H1 (cell line): ENCODE measurements around the gene POLR3GL. TPM values are rescaled to one million over a fixed set of nuclear protein-coding genes. Genes with fewer than 3 reads are reported as not detected.

Experiments
- CTCF ChIA-PET: fragments of 300-600 bp; sonication (Branson Sonifier 250); formaldehyde crosslinking; loops from one replicate; lab custom pipeline; 2021; ENCODE audit not compliant: partially characterized antibody; lab: Charles Lee
- POLR2A ChIA-PET: fragments of 300-600 bp; sonication (Branson Sonifier 250); formaldehyde crosslinking; loops from one replicate; lab custom pipeline; 2021; ENCODE audit warnings: inconsistent platforms; ENCODE audit not compliant: partially characterized antibody; lab: Charles Lee
- DNase-seq, 2 experiments: peaks; one replicate each; pipeline versions ENCODE4 v3.0.0 to v3.0.0-alpha.2; 2010 to 2022; ENCODE audit warnings: low spot score in 2 of 2, low read depth in 1 of 2, mixed read lengths in 1 of 2
- FAIRE-seq: peaks from 2 replicates; lab custom pipeline; 2011; peaks lifted over from hg19 to GRCh38; lab: Jason Lieb, UNC
- H2AFZ ChIP-seq: 2 replicates; pipeline ENCODE4 v1.8.1; 2012; ENCODE audit warnings: low read length, inconsistent platforms
- H2AK5ac ChIP-seq: 2 replicates; pipeline ENCODE4 v1.6.1; 2013; ENCODE audit warnings: low read depth, low read length
- H2BK120ac ChIP-seq: replicated peaks from 2 replicates; pipeline ENCODE3; 2013; ENCODE audit warnings: low read depth, low read length, inconsistent platforms
- H2BK12ac ChIP-seq: 2 replicates; pipeline ENCODE4 v1.6.1; 2013; ENCODE audit warnings: low read depth, low read length
- H2BK15ac ChIP-seq: 2 replicates; pipeline ENCODE4 v1.6.1; 2013; ENCODE audit warnings: low read length
- H2BK20ac ChIP-seq: 2 replicates; pipeline ENCODE4 v1.6.1; 2013; ENCODE audit warnings: low read length
- H2BK5ac ChIP-seq: 2 replicates; pipeline ENCODE4 v1.6.1; 2013; ENCODE audit warnings: low read depth, low read length
- H3K14ac ChIP-seq: 2 replicates; pipeline ENCODE4 v1.6.1; 2013; ENCODE audit warnings: inconsistent platforms; ENCODE audit not compliant: insufficient read length
- H3K18ac ChIP-seq: 2 replicates; pipeline ENCODE4 v1.6.1; 2013; ENCODE audit warnings: low read length; ENCODE audit errors: extremely low read depth
- H3K23ac ChIP-seq: 2 replicates; pipeline ENCODE4 v1.6.1; 2013; ENCODE audit warnings: inconsistent platforms; ENCODE audit not compliant: insufficient read length
- H3K23me2 ChIP-seq: 2 replicates; pipeline ENCODE4 v1.6.1; 2013; ENCODE audit warnings: low read depth, low read length
- H3K27ac ChIP-seq: 2 replicates; pipeline ENCODE4 v1.6.1; 2011; ENCODE audit warnings: low read depth, low read length, inconsistent platforms
- H3K27me3 ChIP-seq, 4 experiments: replicated peaks in 1 of 4; 1 replicate in 1 of 4; 2 replicates in 3 of 4; pipeline versions ENCODE4 v1.6.1 to v1.8.1; 2011 to 2013; ENCODE audit warnings: low read length in 3 of 4, mild to moderate bottlenecking in 3 of 4, inconsistent platforms in 2 of 4, mixed read lengths in 2 of 4, moderate library complexity in 1 of 4; ENCODE audit not compliant: control insufficient read depth in 3 of 4, insufficient read depth in 3 of 4; ENCODE audit errors: extremely low read depth in 1 of 4
- H3K36me3 ChIP-seq, 4 experiments: 2 replicates each; pipeline versions ENCODE4 v1.6.1 to v1.8.1; 2011 to 2013; ENCODE audit warnings: mild to moderate bottlenecking in 4 of 4, low read length in 3 of 4, moderate library complexity in 2 of 4, control low read depth in 1 of 4, inconsistent platforms in 1 of 4; ENCODE audit not compliant: insufficient read depth in 4 of 4, control insufficient read depth in 2 of 4
- H3K4ac ChIP-seq: replicated peaks from 2 replicates; pipeline ENCODE3; 2013; ENCODE audit warnings: low read length, low read depth, mixed read lengths, inconsistent platforms; ENCODE audit not compliant: insufficient read length
- H3K4me1 ChIP-seq, 4 experiments: replicated peaks in 1 of 4; 1 replicate in 1 of 4; 2 replicates in 3 of 4; pipeline versions ENCODE4 v1.6.1 to v1.8.1; 2011 to 2013; ENCODE audit warnings: low read length in 3 of 4, inconsistent platforms in 2 of 4, mixed read lengths in 1 of 4; ENCODE audit not compliant: insufficient read depth in 4 of 4, control insufficient read depth in 3 of 4
- H3K4me2 ChIP-seq, 2 experiments: 2 replicates each; pipeline versions ENCODE4 v1.6.1 to v1.8.1; 2011 to 2013; ENCODE audit warnings: low read depth in 2 of 2, low read length in 2 of 2, control low read depth in 1 of 2, inconsistent platforms in 1 of 2, mild to moderate bottlenecking in 1 of 2; ENCODE audit not compliant: insufficient read depth in 1 of 2
- H3K4me3 ChIP-seq, 4 experiments: fragments of 200-600, 300-600 bp in 1 of 4; sonication (generic), shearing (Covaris generic), sonication (Bioruptor Twin) in 1 of 4; 2 replicates each; pipeline versions ENCODE4 v1.5.1 to v1.8.1; 2011 to 2016; ENCODE audit warnings: low read length in 4 of 4, low read depth in 3 of 4, control low read depth in 2 of 4, inconsistent platforms in 2 of 4, mild to moderate bottlenecking in 2 of 4, mixed read lengths in 1 of 4, moderate library complexity in 1 of 4; ENCODE audit not compliant: insufficient read depth in 2 of 4; ENCODE audit errors: extremely low read depth in 1 of 4
- H3K56ac ChIP-seq: replicated peaks from 2 replicates; pipeline ENCODE3; 2013; ENCODE audit warnings: low read depth, mild to moderate bottlenecking, mixed read lengths, low read length, inconsistent platforms; ENCODE audit not compliant: insufficient read length
- H3K79me1 ChIP-seq: 2 replicates; pipeline ENCODE4 v1.6.1; 2013; ENCODE audit warnings: low read depth, low read length, control low read depth
- H3K79me2 ChIP-seq, 2 experiments: 2 replicates each; pipeline versions ENCODE4 v1.6.1 to v1.8.1; 2012 to 2013; ENCODE audit warnings: low read length in 2 of 2, mild to moderate bottlenecking in 2 of 2, inconsistent platforms in 1 of 2; ENCODE audit not compliant: insufficient read depth in 2 of 2, control insufficient read depth in 1 of 2
- H3K9ac ChIP-seq, 4 experiments: replicated peaks in 1 of 4; 1 replicate in 1 of 4; 2 replicates in 3 of 4; pipeline versions ENCODE4 v1.6.1 to v1.8.1; 2011 to 2013; ENCODE audit warnings: low read depth in 3 of 4, low read length in 3 of 4, control low read depth in 2 of 4, mild to moderate bottlenecking in 2 of 4, moderate library complexity in 2 of 4, inconsistent platforms in 1 of 4; ENCODE audit errors: extremely low read depth in 1 of 4
- H3K9me3 ChIP-seq, 2 experiments: 2 replicates each; pipeline versions ENCODE4 v1.6.1 to v1.8.1; 2012 to 2013; ENCODE audit warnings: mild to moderate bottlenecking in 2 of 2, moderate library complexity in 2 of 2, control low read depth in 1 of 2, inconsistent platforms in 1 of 2, low read depth in 1 of 2, low read length in 1 of 2, mixed read lengths in 1 of 2; ENCODE audit not compliant: insufficient read depth in 2 of 2
- H4K20me1 ChIP-seq, 2 experiments: replicated peaks in 1 of 2; 2 replicates each; pipeline versions ENCODE3 to v1.8.1; 2011 to 2013; ENCODE audit warnings: inconsistent platforms in 2 of 2, low read length in 2 of 2, mild to moderate bottlenecking in 1 of 2; ENCODE audit not compliant: insufficient read depth in 2 of 2, control insufficient read depth in 1 of 2
- H4K5ac ChIP-seq: 2 replicates; pipeline ENCODE4 v1.6.1; 2013; ENCODE audit warnings: low read length, low read depth, mixed read lengths, inconsistent platforms; ENCODE audit not compliant: insufficient read length
- H4K8ac ChIP-seq: 2 replicates; pipeline ENCODE4 v1.8.0; 2013; ENCODE audit warnings: mild to moderate bottlenecking, moderate library complexity, low read length, inconsistent platforms; ENCODE audit not compliant: insufficient read depth; ENCODE audit errors: extremely low read depth
- H4K91ac ChIP-seq: replicated peaks from 2 replicates; pipeline ENCODE3; 2013; ENCODE audit warnings: low read length, mixed read lengths, inconsistent platforms; ENCODE audit not compliant: insufficient read length
- ASH2L ChIP-seq: fragments of 200-600, 300-600 bp; sonication (generic); IDR thresholded peaks from one replicate; pipeline ENCODE4 v1.7.1; 2017; ENCODE audit warnings: low read length
- EGR1 ChIP-seq: IDR thresholded peaks from 2 replicates; pipeline ENCODE4 v1.6.1; 2011; ENCODE audit warnings: low read depth, low read length, borderline replicate concordance
- RXRA ChIP-seq: IDR thresholded peaks from 2 replicates; pipeline ENCODE4 v1.6.1; 2011; ENCODE audit warnings: low read depth, mild to moderate bottlenecking, low read length, moderate library complexity; ENCODE audit not compliant: insufficient read depth
- SP1 ChIP-seq: IDR thresholded peaks from 2 replicates; pipeline ENCODE4 v1.6.1; 2011; ENCODE audit warnings: low read depth, low read length
- WGBS, 2 experiments: shearing (Covaris generic) in 1 of 2; methylation state at CpG; one replicate each; pipeline versions ENCODE4 v1.1.6 to v1.1.7; 2013 to 2015; ENCODE audit warnings: low lambda C conversion rate in 2 of 2, mixed read lengths in 2 of 2, inconsistent platforms in 1 of 2, low coverage in 1 of 2, missing lambda C conversion rate in 1 of 2; ENCODE audit not compliant: insufficient replicate concordance in 2 of 2, insufficient coverage in 1 of 2, insufficient read length in 1 of 2; ENCODE audit errors: extremely low coverage in 1 of 2, missing lambda C conversion rate in 1 of 2; 5-methylcytosine and 5-hydroxymethylcytosine counted together
- polyA plus RNA-seq, 7 experiments: library from polyadenylated mRNA; depleted of rRNA in 3 of 7; stranded (reverse) in 5 of 7; unstranded in 2 of 7; fragments of >200 nt in 5 of 7; fragments of 200-250 nt in 2 of 7; gene quantifications; 1 replicate in 5 of 7; 2 replicates in 1 of 7; 4 replicates in 1 of 7; pipeline versions ENCODE4 v1.2.1 to v1.2.3, GENCODE V29; 2011 to 2013; ENCODE audit warnings: missing spikeins in 2 of 7, mixed read lengths in 2 of 7
- total RNA-seq: library from RNA; stranded (reverse); fragmentation: NEBNext Ultra II Directional; extraction: Animal tissue kit (Norgen Biotek cat#: 25700); gene quantifications from 2 replicates; pipeline ENCODE4 v1.2.1, GENCODE V29; 2021
- TF ChIP-seq, protein P1 (sequence below): IDR thresholded peaks from 2 replicates; pipeline ENCODE4 v1.6.1; 2011; ENCODE audit warnings: low read length, improper control_type of control experiment

POLR3GL gene
- total and polyA plus RNA-seq, 2 of the 8 experiments (the other 6 are each of a cell fraction or from before 2014, with no cell fraction given), result 3.1 to 3.9 TPM

DNA sequence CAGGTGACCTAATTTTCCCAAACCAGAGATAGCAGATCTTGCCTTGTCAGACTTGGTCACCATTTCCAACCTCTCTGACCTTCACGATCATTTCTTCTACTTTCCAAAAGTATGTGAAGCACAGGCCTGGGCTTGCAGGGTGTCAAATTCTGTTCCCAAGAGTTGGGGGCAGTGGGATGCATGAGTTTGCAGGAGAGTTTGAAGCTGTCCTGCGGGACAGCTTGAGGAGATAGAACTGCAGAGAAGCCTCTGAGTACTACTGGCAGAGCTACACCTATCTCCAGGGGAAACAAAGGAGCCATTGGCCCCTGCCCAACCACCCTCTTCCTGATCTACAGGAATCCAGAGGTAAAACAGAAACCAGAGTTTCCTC, 20.6 kb downstream of the POLR3GL start:
- Histone ChIP-seq H3K23me2 (no peaks in the 10 kb centered on the region), H2AFZ (peak overlapping the region; percentile 89), H2AK5ac (no peak overlapping the region), H4K8ac (no peak overlapping the region), H3K14ac (no peak overlapping the region), H2BK120ac (no peak overlapping the region), H4K20me1 (no peaks in the 10 kb centered on the region), H3K4me2 (no peak overlapping the region), H4K5ac (no peak overlapping the region), H3K79me2 (no peaks in the 10 kb centered on the region), H3K79me1 (no peaks in the 10 kb centered on the region), H2BK20ac (no peak overlapping the region), H3K36me3 (no peaks in the 10 kb centered on the region), H3K4me1 (peaks cover 0 to 6% (median 3%) of the 10 kb centered on the region in 4 experiments; a peak in 6 of 7 replicates), H3K27me3 (no peaks in the 10 kb centered on the region), H3K9me3 (no peaks in the 10 kb centered on the region), H4K91ac (no peak overlapping the region), H3K4me3 (no peak overlapping the region), H3K27ac (no peak overlapping the region), H3K23ac (no peak overlapping the region), H3K18ac (no peak overlapping the region), H3K56ac (no peak overlapping the region), H2BK5ac (no peak overlapping the region), H3K9ac (no peak overlapping the region), H2BK15ac (no peak overlapping the region), H3K4ac (no peak overlapping the region), H2BK12ac (0 out of 2 replicates have a peak overlapping the region, but pooled peaks have one; percentile 72)
- FAIRE-seq, result no peak
- TF ChIP-seq, protein P1, sequence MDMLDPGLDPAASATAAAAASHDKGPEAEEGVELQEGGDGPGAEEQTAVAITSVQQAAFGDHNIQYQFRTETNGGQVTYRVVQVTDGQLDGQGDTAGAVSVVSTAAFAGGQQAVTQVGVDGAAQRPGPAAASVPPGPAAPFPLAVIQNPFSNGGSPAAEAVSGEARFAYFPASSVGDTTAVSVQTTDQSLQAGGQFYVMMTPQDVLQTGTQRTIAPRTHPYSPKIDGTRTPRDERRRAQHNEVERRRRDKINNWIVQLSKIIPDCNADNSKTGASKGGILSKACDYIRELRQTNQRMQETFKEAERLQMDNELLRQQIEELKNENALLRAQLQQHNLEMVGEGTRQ, result no peak
- TF ChIP-seq SP1 (no peak), ASH2L (no peak), RXRA (no peak), EGR1 (no peak)
- no peak for DNase-seq
- CTCF ChIA-PET, result interaction anchor here (1.1 to 12.6 kb wide), 4 partner anchors 7 to 93 kb away, joined by 3 to 93 read pairs (median 7); no protein-coding TSS in a partner anchor
- 88% methylated on average over 2 of the region's 2 CpGs; no CpG with 5 or more reads in 1 of the 2 experiments for WGBS, 2 experiments
- POLR2A ChIA-PET, result interaction anchor here (13.7 kb wide), 1 partner anchor 8 kb away, joined by 218 read pairs; the partner anchor contains the start of gene TXNIP
